ENCODE results near the gene SLC40A1. TPM values are rescaled to one million over a fixed set of nuclear protein-coding genes. Genes with fewer than 3 reads are reported as not detected.

The SLC40A1 gene
- total and polyA plus RNA-seq, 4 donors, result 97.4 to 572 (median 168) TPM

- WGBS, result 88% methylated on average over 1 of the region's 1 CpG
- H3K36me3 ChIP-seq (ENCODE audit: control insufficient read depth in 4 of 4, insufficient read depth in 3 of 4, low read depth in 1 of 4, low read length in 3 of 4), result no peaks in the 10 kb centered on the region
- no peak overlapping the region for H3K27ac ChIP-seq (ENCODE audit: low read depth in 1 of 2, low read length in 2 of 2)
- no peaks in the 10 kb centered on the region for H3K27me3 ChIP-seq (ENCODE audit: control insufficient read depth in 4 of 4, insufficient read depth in 4 of 4, low read length in 3 of 4)
- no peak overlapping the region for H3K9ac ChIP-seq (ENCODE audit: low read depth in 1 of 2, low read length in 2 of 2)
- no peak overlapping the region for H3K4me3 ChIP-seq (ENCODE audit: low read depth in 1 of 3, low read length in 3 of 3)
- no peaks in the 10 kb centered on the region for H3K4me1 ChIP-seq (ENCODE audit: control insufficient read depth in 4 of 4, insufficient read depth in 4 of 4, low read length in 3 of 4)
- no peak for DNase-seq (ENCODE audit: low spot score)
- H3K9me3 ChIP-seq (ENCODE audit: control insufficient read depth in 4 of 4, low read length in 3 of 4), result no peaks in the 10 kb centered on the region
- TF ChIP-seq YY1 (IDR thresholded peaks at IDR 0.05), result no peak
- no peak for TF ChIP-seq RAD21 (IDR thresholded peaks at IDR 0.05)
- TF ChIP-seq HNF4A (conservative IDR thresholded peaks at IDR 0.05), result no peak
- no peak for TF ChIP-seq CTCF (IDR thresholded peaks at IDR 0.05; ENCODE audit: low read depth, low read length, missing input control)
- no peak for TF ChIP-seq MAX (IDR thresholded peaks at IDR 0.05)
- no peak for TF ChIP-seq GABPA (IDR thresholded peaks at IDR 0.05 in 1 of 2, conservative IDR thresholded peaks at IDR 0.05 in 1 of 2)
- no peak for TF ChIP-seq FOXA1 (IDR thresholded peaks at IDR 0.05)
- no peak for TF ChIP-seq RXRA (IDR thresholded peaks at IDR 0.05)
- TF ChIP-seq FOXA2 (IDR thresholded peaks at IDR 0.05), result no peak
- no peak for TF ChIP-seq SP1 (IDR thresholded peaks at IDR 0.05)
- no peak for TF ChIP-seq NR2F2 (IDR thresholded peaks at IDR 0.05)
- no peak for TF ChIP-seq EGR1 (IDR thresholded peaks at IDR 0.05; ENCODE audit: low read depth in 2 of 2)
- TF ChIP-seq TAF1 (conservative IDR thresholded peaks at IDR 0.05), result no peak
- TF ChIP-seq JUND (IDR thresholded peaks at IDR 0.05), result no peak
- TF ChIP-seq ZBTB33 (IDR thresholded peaks at IDR 0.05), result no peak
- TF ChIP-seq HNF4G (IDR thresholded peaks at IDR 0.05), result no peak
- no peak for TF ChIP-seq REST (IDR thresholded peaks at IDR 0.05)
- no peak for TF ChIP-seq ATF3 (IDR thresholded peaks at IDR 0.05)
Observed at GRCh38 chr2:189623049-189623448, 42.5 kb upstream of the SLC40A1 start.
